ENCODE data around the gene NECTIN1.
"Not testable (repeated sequence)": the region's sequence is repeated elsewhere in the genome, so short reads cannot be mapped to it uniquely, and the experiment has no call there.

DNA sequence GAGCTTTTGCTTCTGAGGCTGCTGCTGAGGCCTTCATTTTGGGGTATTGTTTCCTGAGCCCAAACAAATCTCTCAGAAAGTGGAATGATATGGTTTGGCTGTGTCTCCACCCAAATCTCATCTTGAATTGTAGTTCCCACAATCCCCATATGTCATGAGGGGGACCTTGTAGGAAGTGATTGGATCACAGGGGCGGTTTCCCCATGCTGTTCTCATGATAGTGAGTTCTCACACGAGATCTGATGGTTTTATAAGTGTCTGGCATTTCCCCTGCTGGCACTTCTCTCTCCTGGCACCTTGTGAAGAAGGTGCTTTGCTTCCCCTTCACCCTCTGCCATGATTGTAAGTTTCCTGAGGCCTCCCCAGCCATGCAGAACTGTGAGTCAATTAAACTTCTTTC is 133.1 kb downstream of the NECTIN1 start:
- TF ChIP-seq, protein P1, sequence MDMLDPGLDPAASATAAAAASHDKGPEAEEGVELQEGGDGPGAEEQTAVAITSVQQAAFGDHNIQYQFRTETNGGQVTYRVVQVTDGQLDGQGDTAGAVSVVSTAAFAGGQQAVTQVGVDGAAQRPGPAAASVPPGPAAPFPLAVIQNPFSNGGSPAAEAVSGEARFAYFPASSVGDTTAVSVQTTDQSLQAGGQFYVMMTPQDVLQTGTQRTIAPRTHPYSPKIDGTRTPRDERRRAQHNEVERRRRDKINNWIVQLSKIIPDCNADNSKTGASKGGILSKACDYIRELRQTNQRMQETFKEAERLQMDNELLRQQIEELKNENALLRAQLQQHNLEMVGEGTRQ (IDR thresholded peaks at IDR 0.05; ENCODE audit: low read depth, low read length) = not testable (repeated sequence)
- TF ChIP-seq, protein P2, sequence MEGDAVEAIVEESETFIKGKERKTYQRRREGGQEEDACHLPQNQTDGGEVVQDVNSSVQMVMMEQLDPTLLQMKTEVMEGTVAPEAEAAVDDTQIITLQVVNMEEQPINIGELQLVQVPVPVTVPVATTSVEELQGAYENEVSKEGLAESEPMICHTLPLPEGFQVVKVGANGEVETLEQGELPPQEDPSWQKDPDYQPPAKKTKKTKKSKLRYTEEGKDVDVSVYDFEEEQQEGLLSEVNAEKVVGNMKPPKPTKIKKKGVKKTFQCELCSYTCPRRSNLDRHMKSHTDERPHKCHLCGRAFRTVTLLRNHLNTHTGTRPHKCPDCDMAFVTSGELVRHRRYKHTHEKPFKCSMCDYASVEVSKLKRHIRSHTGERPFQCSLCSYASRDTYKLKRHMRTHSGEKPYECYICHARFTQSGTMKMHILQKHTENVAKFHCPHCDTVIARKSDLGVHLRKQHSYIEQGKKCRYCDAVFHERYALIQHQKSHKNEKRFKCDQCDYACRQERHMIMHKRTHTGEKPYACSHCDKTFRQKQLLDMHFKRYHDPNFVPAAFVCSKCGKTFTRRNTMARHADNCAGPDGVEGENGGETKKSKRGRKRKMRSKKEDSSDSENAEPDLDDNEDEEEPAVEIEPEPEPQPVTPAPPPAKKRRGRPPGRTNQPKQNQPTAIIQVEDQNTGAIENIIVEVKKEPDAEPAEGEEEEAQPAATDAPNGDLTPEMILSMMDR (conservative IDR thresholded peaks at IDR 0.05; ENCODE audit: low read depth, low read length) = not testable (repeated sequence)
- TF ChIP-seq BHLHE40 (IDR thresholded peaks at IDR 0.05; ENCODE audit: low read depth, low read length); POLR2A (IDR thresholded peaks at IDR 0.05; ENCODE audit: low read depth, low read length); SMC3 (IDR thresholded peaks at IDR 0.05; ENCODE audit: low read depth, low read length); MXI1 (IDR thresholded peaks at IDR 0.05; ENCODE audit: borderline replicate concordance, low read depth, low read length); RAD21 (IDR thresholded peaks at IDR 0.05; ENCODE audit: low read length); CEBPB (IDR thresholded peaks at IDR 0.05; ENCODE audit: low read depth, low read length); RFX5 (IDR thresholded peaks at IDR 0.05; ENCODE audit: low read depth, low read length); FOS (IDR thresholded peaks at IDR 0.05; ENCODE audit: low read depth, low read length); MAZ (IDR thresholded peaks at IDR 0.05; ENCODE audit: borderline replicate concordance, low read depth, low read length); CHD1 (IDR thresholded peaks at IDR 0.05; ENCODE audit: low read depth, low read length); RCOR1 (IDR thresholded peaks at IDR 0.05; ENCODE audit: insufficient replicate concordance, low read length): not testable (repeated sequence)
- TF ChIP-seq, protein P3, sequence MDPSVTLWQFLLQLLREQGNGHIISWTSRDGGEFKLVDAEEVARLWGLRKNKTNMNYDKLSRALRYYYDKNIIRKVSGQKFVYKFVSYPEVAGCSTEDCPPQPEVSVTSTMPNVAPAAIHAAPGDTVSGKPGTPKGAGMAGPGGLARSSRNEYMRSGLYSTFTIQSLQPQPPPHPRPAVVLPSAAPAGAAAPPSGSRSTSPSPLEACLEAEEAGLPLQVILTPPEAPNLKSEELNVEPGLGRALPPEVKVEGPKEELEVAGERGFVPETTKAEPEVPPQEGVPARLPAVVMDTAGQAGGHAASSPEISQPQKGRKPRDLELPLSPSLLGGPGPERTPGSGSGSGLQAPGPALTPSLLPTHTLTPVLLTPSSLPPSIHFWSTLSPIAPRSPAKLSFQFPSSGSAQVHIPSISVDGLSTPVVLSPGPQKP (IDR thresholded peaks at IDR 0.05; ENCODE audit: borderline replicate concordance, low read depth, low read length) = not testable (repeated sequence)

Measured in IMR-90 (cell line).